Activated CD8-positive, alpha-beta memory T cell treated with anti-CD3 and anti-CD28 coated beads, Interleukin-2, amount 10 ng/mL, durations not matched to agents 7 days and 5 days (primary cell): ENCODE data around the gene KCND3. TPM values are rescaled to one million over a fixed set of nuclear protein-coding genes. Genes with fewer than 3 reads are reported as not detected.
"Not testable (repeated sequence)": the region's sequence is repeated elsewhere in the genome, so short reads cannot be mapped to it uniquely, and the experiment has no call there.

Experiments used
- ATAC-seq: fragments of 150-1000 bp; cut with Tn5 transposase; one replicate; pipeline ENCODE4 v1.10.0; 2021; ENCODE audit warnings: moderate library complexity
- CTCF ChIA-PET: fragments of 350-600 bp; sonication (Branson Sonifier 250); formaldehyde crosslinking; loops from one replicate; lab custom pipeline; 2021; ENCODE audit warnings: antibody characterized with exemption; lab: Charles Lee
- DNase-seq: peaks from one replicate; pipeline ENCODE4 v3.0.0-alpha.2; 2020
- H3K27ac Mint-ChIP-seq: one replicate; pipeline ENCODE4 v1.8.0; 2021; ENCODE audit warnings: mild to moderate bottlenecking, mixed read lengths
- H3K27me3 Mint-ChIP-seq: one replicate; pipeline ENCODE4 v1.8.0; 2021; ENCODE audit warnings: mixed read lengths
- H3K36me3 Mint-ChIP-seq: one replicate; pipeline ENCODE4 v1.8.0; 2021; ENCODE audit warnings: mild to moderate bottlenecking, mixed read lengths
- H3K4me1 Mint-ChIP-seq: one replicate; pipeline ENCODE4 v1.8.0; 2021; ENCODE audit warnings: mixed read lengths
- H3K4me3 Mint-ChIP-seq: one replicate; pipeline ENCODE4 v1.8.0; 2021; ENCODE audit warnings: mild to moderate bottlenecking, moderate library complexity, mixed read lengths
- H3K9me3 Mint-ChIP-seq: one replicate; pipeline ENCODE4 v1.8.0; 2022; ENCODE audit warnings: low read depth, mixed read lengths
- total RNA-seq, 2 experiments: library from RNA; stranded (reverse); gene quantifications; one replicate each; pipeline ENCODE4 v1.2.3, GENCODE V29; 2021

The KCND3 gene
- total RNA-seq, 2 experiments from 2014 or later: not detected

GRCh38 chr1:111802984-111803383 lies 186.5 kb downstream of the KCND3 start:
- H3K4me1 Mint-ChIP-seq: no peaks in the 10 kb centered on the region
- ATAC-seq (no peak), DNase-seq (no peak)
- H3K36me3 Mint-ChIP-seq: no peaks in the 10 kb centered on the region
- H3K9me3 Mint-ChIP-seq: no peaks in the 10 kb centered on the region
- CTCF ChIA-PET: no interaction called here
- no peak overlapping the region for H3K4me3 Mint-ChIP-seq
- H3K27me3 Mint-ChIP-seq: peaks cover 2% of the 10 kb centered on the region
- H3K27ac Mint-ChIP-seq: no peak overlapping the region

- H3K27me3 Mint-ChIP-seq: peaks cover 2% of the 10 kb centered on the region
- no peak overlapping the region for H3K27ac Mint-ChIP-seq
- H3K9me3 Mint-ChIP-seq: no peaks in the 10 kb centered on the region
- no peak for ATAC-seq
- no peak overlapping the region for H3K4me3 Mint-ChIP-seq
- no peaks in the 10 kb centered on the region for H3K4me1 Mint-ChIP-seq
- DNase-seq: no peak
- H3K36me3 Mint-ChIP-seq: no peaks in the 10 kb centered on the region
- CTCF ChIA-PET: no interaction called here
Observed at GRCh38 chr1:111802110-111802509, 187.4 kb downstream of the KCND3 start.

GRCh38 chr1:111801071-111801850 lies 188.2 kb downstream of the KCND3 start:
- DNase-seq (no peak), ATAC-seq (no peak)
- Mint-ChIP-seq H3K27ac (no peak overlapping the region), H3K4me1 (no peaks in the 10 kb centered on the region), H3K9me3 (no peaks in the 10 kb centered on the region), H3K27me3 (peaks cover 2% of the 10 kb centered on the region), H3K4me3 (no peak overlapping the region), H3K36me3 (no peaks in the 10 kb centered on the region)
- CTCF ChIA-PET: no interaction called here

- H3K9me3 Mint-ChIP-seq, H3K27me3 Mint-ChIP-seq, CTCF ChIA-PET, H3K4me1 Mint-ChIP-seq, H3K36me3 Mint-ChIP-seq, H3K27ac Mint-ChIP-seq, DNase-seq, H3K4me3 Mint-ChIP-seq, ATAC-seq: not testable (repeated sequence)
Observed at GRCh38 chr1:111799722-111800121, 189.7 kb downstream of the KCND3 start.

GRCh38 chr1:111798580-111798979 lies 190.9 kb downstream of the KCND3 start:
- Mint-ChIP-seq H3K4me1 (no peaks in the 10 kb centered on the region), H3K36me3 (no peaks in the 10 kb centered on the region), H3K27ac (no peak overlapping the region), H3K9me3 (no peaks in the 10 kb centered on the region), H3K4me3 (no peak overlapping the region), H3K27me3 (peaks cover 8% of the 10 kb centered on the region)
- CTCF ChIA-PET: no interaction called here
- DNase-seq: no peak
- no peak for ATAC-seq

- H3K4me1 Mint-ChIP-seq: no peaks in the 10 kb centered on the region
- no peaks in the 10 kb centered on the region for H3K36me3 Mint-ChIP-seq
- ATAC-seq: no peak
- peaks cover 30% of the 10 kb centered on the region for H3K27me3 Mint-ChIP-seq
- no peaks in the 10 kb centered on the region for H3K9me3 Mint-ChIP-seq
- CTCF ChIA-PET: no interaction called here
- H3K27ac Mint-ChIP-seq: no peak overlapping the region
- no peak for DNase-seq
- H3K4me3 Mint-ChIP-seq: no peak overlapping the region
Observed at GRCh38 chr1:111795401-111795800, 194.1 kb downstream of the KCND3 start.

GRCh38 chr1:111793923-111794322 lies 195.5 kb downstream of the KCND3 start:
- Mint-ChIP-seq H3K4me3 (no peak overlapping the region), H3K36me3 (no peaks in the 10 kb centered on the region), H3K27ac (no peak overlapping the region), H3K4me1 (no peaks in the 10 kb centered on the region), H3K9me3 (no peaks in the 10 kb centered on the region), H3K27me3 (peaks cover 32% of the 10 kb centered on the region)
- ATAC-seq (no peak), DNase-seq (no peak)
- CTCF ChIA-PET: no interaction called here

GRCh38 chr1:111792249-111792648 lies 197.2 kb downstream of the KCND3 start:
- no peaks in the 10 kb centered on the region for H3K36me3 Mint-ChIP-seq
- peaks cover 33% of the 10 kb centered on the region for H3K27me3 Mint-ChIP-seq
- no peak for ATAC-seq
- no peak for DNase-seq
- CTCF ChIA-PET: no interaction called here
- H3K27ac Mint-ChIP-seq: no peak overlapping the region
- no peak overlapping the region for H3K4me3 Mint-ChIP-seq
- H3K9me3 Mint-ChIP-seq: no peaks in the 10 kb centered on the region
- H3K4me1 Mint-ChIP-seq: no peaks in the 10 kb centered on the region

GRCh38 chr1:111791776-111792175 lies 197.7 kb downstream of the KCND3 start:
- Mint-ChIP-seq H3K4me3 (no peak overlapping the region), H3K27me3 (peaks cover 33% of the 10 kb centered on the region), H3K9me3 (no peaks in the 10 kb centered on the region), H3K36me3 (no peaks in the 10 kb centered on the region), H3K4me1 (no peaks in the 10 kb centered on the region), H3K27ac (no peak overlapping the region)
- DNase-seq (no peak), ATAC-seq (no peak)
- CTCF ChIA-PET: interaction anchor here (1.0 kb wide), 1 partner anchor 22 kb away, joined by 4 read pairs; no protein-coding TSS in a partner anchor

GRCh38 chr1:111789666-111790316 lies 199.7 kb downstream of the KCND3 start:
- no peak for ATAC-seq
- no peak overlapping the region for H3K4me3 Mint-ChIP-seq
- H3K4me1 Mint-ChIP-seq: no peaks in the 10 kb centered on the region
- no peaks in the 10 kb centered on the region for H3K36me3 Mint-ChIP-seq
- CTCF ChIA-PET: no interaction called here
- H3K27ac Mint-ChIP-seq: no peak overlapping the region
- DNase-seq: no peak
- peaks cover 47% of the 10 kb centered on the region for H3K27me3 Mint-ChIP-seq
- no peaks in the 10 kb centered on the region for H3K9me3 Mint-ChIP-seq

- no peaks in the 10 kb centered on the region for H3K4me1 Mint-ChIP-seq
- H3K4me3 Mint-ChIP-seq: no peak overlapping the region
- no peak overlapping the region for H3K27ac Mint-ChIP-seq
- H3K9me3 Mint-ChIP-seq: no peaks in the 10 kb centered on the region
- ATAC-seq (no peak), DNase-seq (no peak)
- peaks cover 48% of the 10 kb centered on the region for H3K27me3 Mint-ChIP-seq
- H3K36me3 Mint-ChIP-seq: no peaks in the 10 kb centered on the region
- CTCF ChIA-PET: no interaction called here
Observed at GRCh38 chr1:111789142-111789541, 200.3 kb downstream of the KCND3 start.

- Mint-ChIP-seq H3K9me3 (no peaks in the 10 kb centered on the region), H3K27ac (no peak overlapping the region), H3K27me3 (peaks cover 40% of the 10 kb centered on the region), H3K4me1 (no peaks in the 10 kb centered on the region), H3K36me3 (no peaks in the 10 kb centered on the region), H3K4me3 (no peak overlapping the region)
- no peak for DNase-seq
- ATAC-seq: no peak
- CTCF ChIA-PET: no interaction called here
Observed at GRCh38 chr1:111786669-111787207, 202.7 kb downstream of the KCND3 start.

- H3K4me3 Mint-ChIP-seq: no peak overlapping the region
- no peak for DNase-seq
- ATAC-seq: no peak
- H3K9me3 Mint-ChIP-seq: no peaks in the 10 kb centered on the region
- H3K36me3 Mint-ChIP-seq: no peaks in the 10 kb centered on the region
- peaks cover 28% of the 10 kb centered on the region for H3K27me3 Mint-ChIP-seq
- CTCF ChIA-PET: no interaction called here
- no peaks in the 10 kb centered on the region for H3K4me1 Mint-ChIP-seq
- H3K27ac Mint-ChIP-seq: no peak overlapping the region
Observed at GRCh38 chr1:111784273-111784901, 205.1 kb downstream of the KCND3 start.
